GM18517 (cell line): ENCODE results near the gene CYTIP.
"Not testable (repeated sequence)": the region's sequence is repeated elsewhere in the genome, so short reads cannot be mapped to it uniquely, and the experiment has no call there.

Experiments
- ATAC-seq: cut with Tn5 transposase; IDR thresholded peaks from one replicate; pipeline ENCODE4 v1.9.1; 2021; ENCODE audit warnings: mild to moderate bottlenecking, moderate library complexity; ENCODE audit not compliant: unreplicated experiment

CYTIP gene

GRCh38 chr2:157427003-157427921, 16.6 kb downstream of the CYTIP start:
- no peak for ATAC-seq

- ATAC-seq: no peak
Measured at GRCh38 chr2:157426477-157426994, 17.4 kb downstream of the CYTIP start.

- ATAC-seq: no peak
Measured at GRCh38 chr2:157424374-157424773, 19.5 kb downstream of the CYTIP start.

GRCh38 chr2:157421964-157422363, 21.9 kb downstream of the CYTIP start:
- ATAC-seq: no peak

GRCh38 chr2:157421331-157421944, 22.5 kb downstream of the CYTIP start:
- ATAC-seq: no peak

GRCh38 chr2:157420771-157421323, 23.0 kb downstream of the CYTIP start:
- peak; percentile 47 for ATAC-seq

GRCh38 chr2:157419031-157419575, 24.8 kb downstream of the CYTIP start:
- ATAC-seq: no peak

GRCh38 chr2:157418239-157418641, 25.6 kb downstream of the CYTIP start:
- ATAC-seq: no peak

GRCh38 chr2:157415591-157416101, 28.2 kb downstream of the CYTIP start:
- ATAC-seq: no peak

- peak; percentile 17 for ATAC-seq
Measured at GRCh38 chr2:157414050-157414449, 29.8 kb downstream of the CYTIP start.

- ATAC-seq: peak; percentile 89
Measured at GRCh38 chr2:157413326-157414035, 30.4 kb downstream of the CYTIP start.

- ATAC-seq: no peak
Measured at GRCh38 chr2:157411624-157412336, 32.1 kb downstream of the CYTIP start.

GRCh38 chr2:157405398-157405797, 38.5 kb downstream of the CYTIP start:
- ATAC-seq: not testable (repeated sequence)

GRCh38 chr2:157404363-157404762, 39.5 kb downstream of the CYTIP start:
- ATAC-seq: peak; percentile 94

- not testable (repeated sequence) for ATAC-seq
Measured at GRCh38 chr2:157402801-157403485, 40.9 kb downstream of the CYTIP start.

- no peak for ATAC-seq
Measured at GRCh38 chr2:157395811-157396210, 48.1 kb downstream of the CYTIP start.

GRCh38 chr2:157394928-157395327, 49.0 kb downstream of the CYTIP start:
- no peak for ATAC-seq

GRCh38 chr2:157393348-157393747, 50.5 kb downstream of the CYTIP start:
- ATAC-seq: no peak

GRCh38 chr2:157388827-157389226, 55.1 kb downstream of the CYTIP start:
- ATAC-seq: no peak
